Measurements from ENCODE around the gene DCHS2. TPM values are rescaled to one million over a fixed set of nuclear protein-coding genes. Genes with fewer than 3 reads are reported as not detected.

DCHS2 gene
- total RNA-seq, 6 donors from 2014 or later = 0.20 to 1.1 (median 0.80) TPM; not detected in 2

DNA sequence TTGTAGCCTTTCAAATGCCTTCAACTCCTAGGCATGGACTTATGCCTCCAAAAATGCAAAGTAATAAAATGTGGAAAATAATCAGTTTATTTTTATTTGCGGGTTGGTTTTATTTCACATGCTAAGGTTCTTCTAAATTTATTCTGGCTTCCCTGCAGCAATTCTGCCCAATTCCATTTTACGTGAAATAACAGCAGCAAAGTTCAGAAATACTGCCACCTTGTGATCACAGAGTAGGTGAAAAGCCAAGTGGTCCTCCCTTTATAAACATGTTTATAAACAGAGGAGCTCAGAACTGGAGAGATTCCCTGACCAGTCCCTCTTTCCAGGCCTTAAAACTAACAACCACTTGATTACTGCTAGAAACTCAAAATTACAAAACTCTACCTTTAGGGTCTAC is 14.7 kb upstream of the DCHS2 start:
- Histone ChIP-seq H3K4me1 (no peaks in the 10 kb centered on the region), H3K27me3 (no peaks in the 10 kb centered on the region), H3K4me3 (no peak overlapping the region), H3K27ac (no peak overlapping the region), H3K36me3 (no peaks in the 10 kb centered on the region), H3K9me3 (no peaks in the 10 kb centered on the region)
- peak in 1 of 2 donors; percentile 64 for ATAC-seq (ENCODE audit: low FRiP score in 2 of 2)
- no peak for DNase-seq
- TF ChIP-seq, protein P1, sequence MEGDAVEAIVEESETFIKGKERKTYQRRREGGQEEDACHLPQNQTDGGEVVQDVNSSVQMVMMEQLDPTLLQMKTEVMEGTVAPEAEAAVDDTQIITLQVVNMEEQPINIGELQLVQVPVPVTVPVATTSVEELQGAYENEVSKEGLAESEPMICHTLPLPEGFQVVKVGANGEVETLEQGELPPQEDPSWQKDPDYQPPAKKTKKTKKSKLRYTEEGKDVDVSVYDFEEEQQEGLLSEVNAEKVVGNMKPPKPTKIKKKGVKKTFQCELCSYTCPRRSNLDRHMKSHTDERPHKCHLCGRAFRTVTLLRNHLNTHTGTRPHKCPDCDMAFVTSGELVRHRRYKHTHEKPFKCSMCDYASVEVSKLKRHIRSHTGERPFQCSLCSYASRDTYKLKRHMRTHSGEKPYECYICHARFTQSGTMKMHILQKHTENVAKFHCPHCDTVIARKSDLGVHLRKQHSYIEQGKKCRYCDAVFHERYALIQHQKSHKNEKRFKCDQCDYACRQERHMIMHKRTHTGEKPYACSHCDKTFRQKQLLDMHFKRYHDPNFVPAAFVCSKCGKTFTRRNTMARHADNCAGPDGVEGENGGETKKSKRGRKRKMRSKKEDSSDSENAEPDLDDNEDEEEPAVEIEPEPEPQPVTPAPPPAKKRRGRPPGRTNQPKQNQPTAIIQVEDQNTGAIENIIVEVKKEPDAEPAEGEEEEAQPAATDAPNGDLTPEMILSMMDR (IDR thresholded peaks at IDR 0.05) = peak in 2 of 6 experiments; percentile 36 to 45
- TF ChIP-seq EP300 (IDR thresholded peaks at IDR 0.05) (no peak), POLR2AphosphoS5 (IDR thresholded peaks at IDR 0.05) (no peak), POLR2A (IDR thresholded peaks at IDR 0.05) (no peak)
- WGBS, 2 donors = 6 to 25% methylated on average over 2 of the region's 2 CpGs

DNA sequence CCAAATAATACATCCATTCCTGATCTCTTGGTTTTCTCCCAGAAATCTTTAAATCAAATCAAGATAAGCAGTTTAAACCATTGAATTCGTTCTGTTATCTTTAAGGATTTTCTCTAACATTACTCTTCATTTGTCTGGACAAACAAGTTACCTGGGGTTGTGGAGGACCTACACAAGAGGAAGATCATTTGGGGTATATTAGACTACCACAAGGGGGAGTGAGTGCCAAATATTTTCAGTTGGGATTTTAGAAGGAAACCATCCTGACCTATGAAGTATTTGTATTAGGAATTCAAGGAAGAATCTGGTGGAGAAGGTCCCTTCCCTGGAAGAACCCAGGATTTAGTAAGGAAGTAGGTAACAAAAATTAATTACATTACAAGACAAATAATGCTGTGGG is 12.0 kb upstream of the DCHS2 start:
- Histone ChIP-seq H3K27ac (no peak overlapping the region), H3K9me3 (no peaks in the 10 kb centered on the region), H3K4me3 (no peak overlapping the region), H3K27me3 (no peaks in the 10 kb centered on the region), H3K4me1 (no peaks in the 10 kb centered on the region), H3K36me3 (no peaks in the 10 kb centered on the region)
- TF ChIP-seq POLR2AphosphoS5 (IDR thresholded peaks at IDR 0.05) (no peak), POLR2A (IDR thresholded peaks at IDR 0.05) (no peak), EP300 (IDR thresholded peaks at IDR 0.05) (no peak)
- TF ChIP-seq, protein P1 (IDR thresholded peaks at IDR 0.05) = peak in 4 of 6 experiments; percentile 6 to 45 (median 16)
- no peak for DNase-seq
- ATAC-seq (ENCODE audit: low FRiP score in 2 of 2) = no peak
- WGBS, 2 donors = 15 to 17% methylated on average over 1 of the region's 1 CpG

DNA sequence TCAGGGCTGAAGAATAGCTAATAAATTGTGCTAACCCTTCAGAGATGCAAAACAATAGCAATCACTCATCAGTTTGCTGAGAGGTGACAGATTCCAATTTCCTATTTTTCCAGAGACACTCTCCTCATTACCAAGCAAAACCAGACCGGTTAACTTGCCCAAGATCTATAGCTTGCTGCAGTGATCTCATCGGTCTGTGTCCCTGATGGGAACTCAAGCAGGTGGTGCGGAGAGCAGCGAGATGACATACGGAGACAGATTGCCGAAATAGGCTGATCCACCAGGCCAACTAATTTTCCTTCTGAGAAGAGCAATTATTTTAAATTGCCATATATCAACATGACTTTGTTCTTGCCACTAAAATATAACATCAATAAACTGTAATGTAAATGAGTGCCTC is 10.5 kb upstream of the DCHS2 start:
- DNase-seq (no peak), ATAC-seq (ENCODE audit: low FRiP score in 2 of 2) (no peak)
- Histone ChIP-seq H3K27me3 (no peaks in the 10 kb centered on the region), H3K27ac (no peak overlapping the region), H3K4me3 (no peak overlapping the region), H3K4me1 (no peaks in the 10 kb centered on the region), H3K36me3 (no peaks in the 10 kb centered on the region), H3K9me3 (no peaks in the 10 kb centered on the region)
- WGBS, 2 donors = 80 to 85% methylated on average over 6 of the region's 6 CpGs
- TF ChIP-seq POLR2AphosphoS5 (IDR thresholded peaks at IDR 0.05) (no peak), POLR2A (IDR thresholded peaks at IDR 0.05) (no peak), EP300 (IDR thresholded peaks at IDR 0.05) (no peak)
- TF ChIP-seq, protein P1 (IDR thresholded peaks at IDR 0.05) = no peak

DNA sequence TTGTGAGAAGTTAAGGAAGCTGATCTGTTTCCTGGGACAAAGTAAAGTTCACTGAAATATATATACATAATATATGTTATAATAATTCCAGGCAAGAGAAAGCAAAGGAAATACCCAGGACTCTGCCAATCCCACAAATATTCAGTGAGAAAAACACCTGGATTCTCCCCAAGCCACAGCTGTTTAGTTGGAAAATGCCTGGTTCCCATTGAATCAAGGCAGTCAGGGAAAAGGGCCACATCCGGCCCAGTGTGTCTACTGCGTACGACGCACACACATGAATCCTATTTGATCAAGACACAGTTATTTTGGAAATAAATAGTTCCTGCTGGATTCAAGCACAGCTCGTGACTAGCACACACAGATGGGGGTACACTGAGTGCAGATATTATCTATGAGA is 6.3 kb upstream of the DCHS2 start:
- Histone ChIP-seq H3K4me3 (no peak overlapping the region), H3K27me3 (no peaks in the 10 kb centered on the region), H3K9me3 (no peaks in the 10 kb centered on the region), H3K27ac (no peak overlapping the region), H3K4me1 (no peaks in the 10 kb centered on the region), H3K36me3 (no peaks in the 10 kb centered on the region)
- 84 to 87% methylated on average over 5 of the region's 5 CpGs for WGBS, 2 donors
- no peak for ATAC-seq (ENCODE audit: low FRiP score in 2 of 2)
- TF ChIP-seq, protein P1 (IDR thresholded peaks at IDR 0.05) = no peak
- TF ChIP-seq EP300 (IDR thresholded peaks at IDR 0.05) (no peak), POLR2A (IDR thresholded peaks at IDR 0.05) (no peak), POLR2AphosphoS5 (IDR thresholded peaks at IDR 0.05) (no peak)
- DNase-seq = no peak

DNA sequence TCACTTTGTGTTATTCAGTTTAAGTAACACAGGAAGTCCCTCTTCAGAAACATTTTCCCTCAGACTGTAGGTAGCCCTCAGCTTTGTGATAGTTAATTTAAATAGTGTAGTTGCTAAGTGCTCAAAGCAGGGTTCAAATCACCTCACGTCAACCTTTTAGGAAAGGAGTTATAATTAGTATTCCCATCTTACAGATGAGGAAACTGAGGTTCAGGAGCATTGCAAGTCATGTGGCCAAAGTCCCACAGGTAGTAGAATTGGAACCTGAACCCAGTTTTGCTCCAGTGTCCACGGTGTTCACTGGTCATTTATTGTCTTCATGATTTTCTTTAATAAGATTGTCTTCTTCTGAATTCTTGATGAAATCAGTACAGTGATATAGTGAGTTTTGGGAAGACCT is 4.3 kb upstream of the DCHS2 start:
- TF ChIP-seq POLR2A (IDR thresholded peaks at IDR 0.05) (no peak), EP300 (IDR thresholded peaks at IDR 0.05) (no peak), POLR2AphosphoS5 (IDR thresholded peaks at IDR 0.05) (no peak)
- TF ChIP-seq, protein P1 (IDR thresholded peaks at IDR 0.05) = no peak
- DNase-seq (no peak), ATAC-seq (ENCODE audit: low FRiP score in 2 of 2) (no peak)
- no peaks in the 10 kb centered on the region for H3K36me3 ChIP-seq
- peaks cover 0 to 14% (median 5%) of the 10 kb centered on the region in 4 donors for H3K27me3 ChIP-seq
- H3K9me3 ChIP-seq = no peaks in the 10 kb centered on the region
- H3K27ac ChIP-seq = no peak overlapping the region
- no peak overlapping the region for H3K4me3 ChIP-seq
- WGBS, 2 donors = 89 to 92% methylated on average over 2 of the region's 2 CpGs
- H3K4me1 ChIP-seq = peaks cover 11 to 19% (median 13%) of the 10 kb centered on the region in 4 donors
